Neural cell (in vitro differentiated cells): ENCODE data around the gene SEC14L1. TPM values are rescaled to one million over a fixed set of nuclear protein-coding genes. Genes with fewer than 3 reads are reported as not detected.
"Not testable (repeated sequence)": the region's sequence is repeated elsewhere in the genome, so short reads cannot be mapped to it uniquely, and the experiment has no call there.

ENCODE experiments used
- H2AFZ ChIP-seq: fragments of 200-600, 300-800 bp; sonication (generic), shearing (Covaris generic); 2 replicates; pipeline ENCODE4 v1.6.0; 2014; ENCODE audit warnings: low read depth, mild to moderate bottlenecking, antibody characterized with exemption, low read length, moderate library complexity
- H3F3A ChIP-seq: fragments of 200-600 bp; shearing (Covaris generic); 2 replicates; pipeline ENCODE4 v1.6.1; 2016; ENCODE audit warnings: mild to moderate bottlenecking, moderate library complexity, mixed read lengths, antibody characterized with exemption, low read length; ENCODE audit not compliant: insufficient read depth, poor library complexity, severe bottlenecking
- H3K27ac ChIP-seq: fragments of 200-600, 300-800 bp; sonication (generic), shearing (Covaris generic); 2 replicates; pipeline ENCODE4 v1.5.1; 2014; ENCODE audit warnings: mild to moderate bottlenecking, low read length, moderate library complexity
- H3K27me3 ChIP-seq: fragments of 300-800, 200-600 bp; sonication (generic), shearing (Covaris generic); 2 replicates; pipeline ENCODE4 v1.6.0; 2014; ENCODE audit warnings: mild to moderate bottlenecking, low read depth, low read length, moderate library complexity; ENCODE audit not compliant: insufficient read depth
- H3K36me3 ChIP-seq: fragments of 300-800, 200-600 bp; sonication (generic), shearing (Covaris generic); 2 replicates; pipeline ENCODE4 v1.5.1; 2014; ENCODE audit warnings: mild to moderate bottlenecking, antibody characterized with exemption, low read length, moderate library complexity; ENCODE audit not compliant: insufficient read depth
- H3K4me2 ChIP-seq: fragments of 300-800, 200-600 bp; sonication (generic), shearing (Covaris generic); 2 replicates; pipeline ENCODE4 v1.6.0; 2014; ENCODE audit warnings: mild to moderate bottlenecking, low read length
- H3K4me3 ChIP-seq: fragments of 300-800, 200-600 bp; sonication (generic), shearing (Covaris generic); 2 replicates; pipeline ENCODE4 v1.5.1; 2014; ENCODE audit warnings: mild to moderate bottlenecking, low read length, moderate library complexity
- H3K79me2 ChIP-seq: fragments of 200-600 bp; shearing (Covaris generic); replicated peaks from 2 replicates; pipeline ENCODE4 v1.6.0; 2014; ENCODE audit warnings: mild to moderate bottlenecking, low read length, moderate library complexity; ENCODE audit not compliant: insufficient read depth
- H3K9ac ChIP-seq: fragments of 300-800, 200-600 bp; sonication (generic), shearing (Covaris generic); 2 replicates; pipeline ENCODE4 v1.6.1; 2016; ENCODE audit warnings: mild to moderate bottlenecking, low read length, mixed read lengths
- H3K9me2 ChIP-seq: fragments of 200-600 bp; shearing (Covaris generic); 2 replicates; pipeline ENCODE4 v1.6.1; 2016; ENCODE audit warnings: mild to moderate bottlenecking, low read length, mixed read lengths; ENCODE audit not compliant: insufficient read depth
- H3K9me3 ChIP-seq: fragments of 200-600, 300-800 bp; sonication (generic), shearing (Covaris generic); 2 replicates; pipeline ENCODE4 v1.6.1; 2016; ENCODE audit warnings: mild to moderate bottlenecking, mixed run types, low read length, moderate library complexity, mixed read lengths
- H4K20me1 ChIP-seq: fragments of 200-600 bp; shearing (Covaris generic); 2 replicates; pipeline ENCODE4 v1.6.1; 2016; ENCODE audit warnings: mild to moderate bottlenecking, mixed run types; ENCODE audit not compliant: insufficient read depth
- EP300 ChIP-seq: fragments of 450-650 bp; conservative IDR thresholded peaks from 2 replicates; pipeline ENCODE4 v1.6.1; 2014; ENCODE audit warnings: antibody characterized with exemption, mild to moderate bottlenecking, moderate library complexity; ENCODE audit not compliant: poor library complexity, severe bottlenecking
- EZH2 ChIP-seq: fragments of 200-600, 300-800 bp; shearing (Covaris generic), sonication (generic); IDR thresholded peaks from 2 replicates; pipeline ENCODE4 v1.6.1; 2014; ENCODE audit warnings: antibody characterized with exemption, low read length, borderline replicate concordance, mild to moderate bottlenecking; ENCODE audit not compliant: insufficient read depth, poor library complexity, severe bottlenecking
- MXI1 ChIP-seq: fragments of 450-650 bp; conservative IDR thresholded peaks from 2 replicates; pipeline ENCODE4 v1.6.1; 2014; ENCODE audit warnings: antibody characterized with exemption, mild to moderate bottlenecking; ENCODE audit not compliant: poor library complexity, severe bottlenecking
- POLR2AphosphoS5 ChIP-seq: IDR thresholded peaks from 2 replicates; pipeline ENCODE4 v1.6.1; 2012
- RAD21 ChIP-seq: fragments of 450-650 bp; conservative IDR thresholded peaks from 2 replicates; pipeline ENCODE4 v1.6.1; 2014; ENCODE audit warnings: antibody characterized with exemption, mild to moderate bottlenecking, moderate library complexity
- SMC3 ChIP-seq: fragments of 450-650 bp; conservative IDR thresholded peaks from 2 replicates; pipeline ENCODE4 v1.6.1; 2014; ENCODE audit warnings: antibody characterized with exemption, mild to moderate bottlenecking, moderate library complexity; ENCODE audit not compliant: poor library complexity
- TAF1 ChIP-seq: IDR thresholded peaks from 2 replicates; pipeline ENCODE4 v1.6.1; 2012; ENCODE audit warnings: low read depth
- polyA plus RNA-seq: library from polyadenylated mRNA; depleted of rRNA; stranded (reverse); fragments of >200 nt; gene quantifications from 2 replicates; pipeline ENCODE4 v1.2.3, GENCODE V29; 2014
- TF ChIP-seq, protein P1 (sequence below): fragments of 450-650 bp; IDR thresholded peaks from 2 replicates; pipeline ENCODE4 v1.5.1; 2014; ENCODE audit warnings: antibody characterized with exemption, mild to moderate bottlenecking, moderate library complexity; ENCODE audit not compliant: poor library complexity, severe bottlenecking
- TF ChIP-seq, protein P2 (sequence below): IDR thresholded peaks from 2 replicates; pipeline ENCODE4 v1.6.1; 2012; ENCODE audit warnings: borderline replicate concordance

Gene SEC14L1
- polyA plus RNA-seq, 1 donor from 2014 or later: 40.4 TPM

DNA sequence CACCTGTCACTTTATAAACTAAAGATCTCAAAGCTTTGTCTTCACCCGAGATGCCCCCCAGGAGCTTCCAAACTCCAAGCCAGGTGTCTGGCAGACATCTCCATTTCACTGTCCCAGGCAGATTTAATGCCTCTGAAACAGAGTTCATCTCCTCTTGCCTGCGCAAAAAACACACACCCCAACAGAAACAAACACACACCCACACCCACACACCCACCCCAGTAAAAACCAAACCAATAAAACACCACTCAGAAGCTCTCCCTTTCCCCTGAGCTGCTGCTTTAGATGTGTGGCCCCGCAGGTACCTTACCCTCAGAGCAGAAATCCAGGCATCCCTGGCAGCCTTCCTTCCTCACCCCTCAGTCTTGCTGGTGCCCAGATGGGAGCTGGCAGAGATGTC, 14.4 kb downstream of the SEC14L1 start:
- TF ChIP-seq, protein P1, sequence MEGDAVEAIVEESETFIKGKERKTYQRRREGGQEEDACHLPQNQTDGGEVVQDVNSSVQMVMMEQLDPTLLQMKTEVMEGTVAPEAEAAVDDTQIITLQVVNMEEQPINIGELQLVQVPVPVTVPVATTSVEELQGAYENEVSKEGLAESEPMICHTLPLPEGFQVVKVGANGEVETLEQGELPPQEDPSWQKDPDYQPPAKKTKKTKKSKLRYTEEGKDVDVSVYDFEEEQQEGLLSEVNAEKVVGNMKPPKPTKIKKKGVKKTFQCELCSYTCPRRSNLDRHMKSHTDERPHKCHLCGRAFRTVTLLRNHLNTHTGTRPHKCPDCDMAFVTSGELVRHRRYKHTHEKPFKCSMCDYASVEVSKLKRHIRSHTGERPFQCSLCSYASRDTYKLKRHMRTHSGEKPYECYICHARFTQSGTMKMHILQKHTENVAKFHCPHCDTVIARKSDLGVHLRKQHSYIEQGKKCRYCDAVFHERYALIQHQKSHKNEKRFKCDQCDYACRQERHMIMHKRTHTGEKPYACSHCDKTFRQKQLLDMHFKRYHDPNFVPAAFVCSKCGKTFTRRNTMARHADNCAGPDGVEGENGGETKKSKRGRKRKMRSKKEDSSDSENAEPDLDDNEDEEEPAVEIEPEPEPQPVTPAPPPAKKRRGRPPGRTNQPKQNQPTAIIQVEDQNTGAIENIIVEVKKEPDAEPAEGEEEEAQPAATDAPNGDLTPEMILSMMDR: no peak
- TF ChIP-seq POLR2AphosphoS5 (no peak), MXI1 (no peak), EZH2 (no peak)
- H3K9ac ChIP-seq: no peak overlapping the region

DNA sequence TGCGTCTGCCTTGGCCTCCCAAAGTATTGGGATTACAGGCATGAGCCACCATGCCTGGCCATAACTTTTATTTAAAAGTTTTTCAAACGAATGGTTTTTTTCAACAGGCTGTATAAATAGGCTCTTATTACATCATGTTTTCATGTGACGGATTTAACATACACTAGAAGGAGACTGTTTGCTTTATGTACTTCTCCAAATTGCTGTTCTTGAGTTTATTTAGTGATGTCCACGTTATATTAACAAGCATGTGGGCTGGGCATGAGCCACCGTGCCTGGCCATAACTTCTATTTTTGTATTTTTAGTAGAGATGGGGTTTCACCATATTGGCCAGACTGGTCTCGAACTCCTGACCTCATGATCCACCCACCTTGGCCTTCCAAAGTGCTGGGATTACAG, 17.0 kb downstream of the SEC14L1 start:
- not testable (repeated sequence) for H3K9me2 ChIP-seq, H2AFZ ChIP-seq, H3K36me3 ChIP-seq, H3K27me3 ChIP-seq, H3K9ac ChIP-seq, H3K9me3 ChIP-seq, H4K20me1 ChIP-seq, H3F3A ChIP-seq, H3K27ac ChIP-seq, H3K4me2 ChIP-seq, H3K4me3 ChIP-seq
- peaks cover 12% of the 10 kb centered on the region for H3K79me2 ChIP-seq

More for the DNA sequence above, 14.4 kb downstream of the SEC14L1 start:
- no peak overlapping the region for H3K4me2 ChIP-seq
- H3F3A ChIP-seq: no peaks in the 10 kb centered on the region
- H3K36me3 ChIP-seq: no peaks in the 10 kb centered on the region
- H3K27ac ChIP-seq: no peak overlapping the region
- no peaks in the 10 kb centered on the region for H3K27me3 ChIP-seq
- H3K9me2 ChIP-seq: no peaks in the 10 kb centered on the region
- H3K4me3 ChIP-seq: no peak overlapping the region
- H3K9me3 ChIP-seq: no peaks in the 10 kb centered on the region
- H4K20me1 ChIP-seq: no peaks in the 10 kb centered on the region
- H3K79me2 ChIP-seq: peaks cover 9% of the 10 kb centered on the region
- H2AFZ ChIP-seq: no peak overlapping the region

DNA sequence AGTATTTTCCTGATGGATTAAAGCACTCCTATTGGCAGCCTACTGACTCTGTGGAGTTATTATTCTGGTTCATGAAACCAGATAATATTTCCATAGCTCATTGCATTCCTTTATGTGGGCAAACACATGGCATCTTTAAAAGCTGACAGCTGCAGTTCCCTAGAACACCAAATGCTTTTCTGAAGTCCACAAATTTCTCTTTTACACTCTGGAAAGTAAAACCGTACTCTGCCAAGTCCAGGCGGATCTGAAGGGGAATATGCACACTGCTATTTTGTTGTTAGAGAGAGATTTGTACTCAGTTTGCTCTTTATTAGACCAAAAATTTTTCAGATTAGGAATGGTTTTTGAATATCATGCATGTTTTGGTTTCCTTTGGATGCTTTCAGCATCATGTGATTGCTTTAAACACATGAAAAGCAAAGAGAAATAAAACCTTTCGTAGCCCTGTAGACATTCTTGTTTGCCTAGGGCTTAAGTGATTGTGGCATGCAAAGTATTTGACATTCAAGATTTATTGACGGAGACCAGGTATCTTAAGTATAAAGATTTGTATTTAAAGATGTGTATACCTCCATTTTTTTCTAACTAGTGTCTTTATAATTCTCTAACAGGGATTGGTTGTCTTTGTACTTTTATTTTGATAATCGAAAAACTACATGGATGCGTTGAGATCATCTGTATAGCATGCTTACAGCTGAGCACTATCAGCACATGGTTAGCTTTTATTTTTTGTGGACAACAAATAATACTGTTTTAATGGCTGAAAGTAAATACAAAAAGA, 19.5 kb downstream of the SEC14L1 start:
- Histone ChIP-seq H3K9me3 (no peaks in the 10 kb centered on the region), H3K27ac (no peak overlapping the region), H3K9ac (no peak overlapping the region), H3K4me2 (no peak overlapping the region), H2AFZ (no peak overlapping the region), H4K20me1 (no peaks in the 10 kb centered on the region), H3K4me3 (no peak overlapping the region), H3K36me3 (no peaks in the 10 kb centered on the region), H3K9me2 (no peaks in the 10 kb centered on the region), H3K79me2 (peaks cover 6% of the 10 kb centered on the region), H3K27me3 (no peaks in the 10 kb centered on the region), H3F3A (no peaks in the 10 kb centered on the region)
- no peak for TF ChIP-seq MXI1
- TF ChIP-seq EP300: no peak
- TF ChIP-seq EZH2: no peak
- TF ChIP-seq TAF1: no peak
- TF ChIP-seq, protein P2, sequence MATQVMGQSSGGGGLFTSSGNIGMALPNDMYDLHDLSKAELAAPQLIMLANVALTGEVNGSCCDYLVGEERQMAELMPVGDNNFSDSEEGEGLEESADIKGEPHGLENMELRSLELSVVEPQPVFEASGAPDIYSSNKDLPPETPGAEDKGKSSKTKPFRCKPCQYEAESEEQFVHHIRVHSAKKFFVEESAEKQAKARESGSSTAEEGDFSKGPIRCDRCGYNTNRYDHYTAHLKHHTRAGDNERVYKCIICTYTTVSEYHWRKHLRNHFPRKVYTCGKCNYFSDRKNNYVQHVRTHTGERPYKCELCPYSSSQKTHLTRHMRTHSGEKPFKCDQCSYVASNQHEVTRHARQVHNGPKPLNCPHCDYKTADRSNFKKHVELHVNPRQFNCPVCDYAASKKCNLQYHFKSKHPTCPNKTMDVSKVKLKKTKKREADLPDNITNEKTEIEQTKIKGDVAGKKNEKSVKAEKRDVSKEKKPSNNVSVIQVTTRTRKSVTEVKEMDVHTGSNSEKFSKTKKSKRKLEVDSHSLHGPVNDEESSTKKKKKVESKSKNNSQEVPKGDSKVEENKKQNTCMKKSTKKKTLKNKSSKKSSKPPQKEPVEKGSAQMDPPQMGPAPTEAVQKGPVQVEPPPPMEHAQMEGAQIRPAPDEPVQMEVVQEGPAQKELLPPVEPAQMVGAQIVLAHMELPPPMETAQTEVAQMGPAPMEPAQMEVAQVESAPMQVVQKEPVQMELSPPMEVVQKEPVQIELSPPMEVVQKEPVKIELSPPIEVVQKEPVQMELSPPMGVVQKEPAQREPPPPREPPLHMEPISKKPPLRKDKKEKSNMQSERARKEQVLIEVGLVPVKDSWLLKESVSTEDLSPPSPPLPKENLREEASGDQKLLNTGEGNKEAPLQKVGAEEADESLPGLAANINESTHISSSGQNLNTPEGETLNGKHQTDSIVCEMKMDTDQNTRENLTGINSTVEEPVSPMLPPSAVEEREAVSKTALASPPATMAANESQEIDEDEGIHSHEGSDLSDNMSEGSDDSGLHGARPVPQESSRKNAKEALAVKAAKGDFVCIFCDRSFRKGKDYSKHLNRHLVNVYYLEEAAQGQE: no peak
- no peak for TF ChIP-seq SMC3
- no peak for TF ChIP-seq RAD21
- TF ChIP-seq POLR2AphosphoS5: no peak
- TF ChIP-seq, protein P1: no peak
